22Rv1 (cell line): ENCODE measurements around the gene NFATC2.

ENCODE experiments used
- CTCF ChIP-seq: fragments of 450-650 bp; IDR thresholded peaks from 2 replicates; pipeline ENCODE4 v1.5.1; 2017; ENCODE audit warnings: mild to moderate bottlenecking
- ZFX ChIP-seq: fragments of 450-650 bp; IDR thresholded peaks from 2 replicates; pipeline ENCODE4 v1.6.1; 2017; ENCODE audit warnings: antibody characterized with exemption, borderline replicate concordance

- TF ChIP-seq CTCF: peak; percentile 18
- no peak for TF ChIP-seq ZFX
Observed at GRCh38 chr20:51381557-51381956, 161.0 kb downstream of the NFATC2 start.
